Neuronal stem cell (in vitro differentiated cells): ENCODE results near the gene ACACB.
A peak's percentile ranks its signal among the peaks of the same experiment; 100 is the strongest.

Experiments
- DNase-seq: peaks from one replicate; pipeline ENCODE4 v3.0.0-alpha.2; 2013; ENCODE audit warnings: low spot score
- H2AFZ ChIP-seq: one replicate; pipeline ENCODE4 v1.6.1; 2013; ENCODE audit warnings: mild to moderate bottlenecking, low read length, inconsistent platforms
- H2AK5ac ChIP-seq: 2 replicates; pipeline ENCODE4 v1.6.1; 2013; ENCODE audit warnings: low read depth, mild to moderate bottlenecking, inconsistent platforms, low read length, moderate library complexity, mixed read lengths
- H2BK120ac ChIP-seq: 2 replicates; pipeline ENCODE4 v1.6.1; 2013; ENCODE audit warnings: low read depth, mild to moderate bottlenecking, inconsistent platforms, low read length, moderate library complexity, mixed read lengths
- H2BK12ac ChIP-seq: one replicate; pipeline ENCODE4 v1.6.1; 2013; ENCODE audit warnings: low read length, inconsistent platforms
- H2BK15ac ChIP-seq: 2 replicates; pipeline ENCODE4 v1.6.1; 2013; ENCODE audit warnings: mild to moderate bottlenecking, low read length, inconsistent platforms, mixed read lengths
- H2BK5ac ChIP-seq: one replicate; pipeline ENCODE4 v1.6.1; 2013; ENCODE audit warnings: inconsistent platforms, mild to moderate bottlenecking, low read length, moderate library complexity
- H3K14ac ChIP-seq: one replicate; pipeline ENCODE4 v1.6.1; 2013; ENCODE audit warnings: low read length, inconsistent platforms
- H3K18ac ChIP-seq: 2 replicates; pipeline ENCODE4 v1.6.1; 2013; ENCODE audit warnings: low read length, inconsistent platforms
- H3K23ac ChIP-seq: 2 replicates; pipeline ENCODE4 v1.6.1; 2013; ENCODE audit warnings: low read depth, mild to moderate bottlenecking, mixed read lengths, low read length, inconsistent platforms; ENCODE audit not compliant: poor library complexity
- H3K27ac ChIP-seq: replicated peaks from 3 replicates; pipeline ENCODE4 v1.5.1; 2013; ENCODE audit warnings: low read length, inconsistent platforms
- H3K27me3 ChIP-seq, 3 experiments: 2 replicates each; pipeline ENCODE4 v1.6.1; 2013; ENCODE audit warnings: low read length in 3 of 3, mild to moderate bottlenecking in 2 of 3, inconsistent platforms in 1 of 3, low read depth in 1 of 3, mixed read lengths in 1 of 3, moderate library complexity in 1 of 3; ENCODE audit not compliant: control insufficient read depth in 3 of 3, insufficient read depth in 3 of 3
- H3K36me3 ChIP-seq, 2 donors: replicated peaks in 1 of 2; 2 replicates each; pipeline ENCODE4 v1.6.1; 2013; ENCODE audit warnings: low read length in 2 of 2; ENCODE audit not compliant: control insufficient read depth in 2 of 2, insufficient read depth in 2 of 2
- H3K4ac ChIP-seq: 2 replicates; pipeline ENCODE4 v1.6.1; 2013; ENCODE audit warnings: inconsistent platforms, mild to moderate bottlenecking, low read length, moderate library complexity
- H3K4me1 ChIP-seq, 2 donors: 1 replicate in 1 of 2; 2 replicates in 1 of 2; pipeline ENCODE4 v1.6.1; 2013; ENCODE audit warnings: low read length in 2 of 2, low read depth in 1 of 2; ENCODE audit not compliant: control insufficient read depth in 2 of 2, insufficient read depth in 1 of 2
- H3K4me2 ChIP-seq: one replicate; pipeline ENCODE4 v1.6.1; 2013; ENCODE audit warnings: mild to moderate bottlenecking, low read length, inconsistent platforms; ENCODE audit not compliant: insufficient read depth, poor library complexity, severe bottlenecking
- H3K4me3 ChIP-seq, 2 donors: 2 replicates each; pipeline ENCODE4 v1.5.1; 2013; ENCODE audit warnings: low read length in 2 of 2, mild to moderate bottlenecking in 2 of 2, inconsistent platforms in 1 of 2, moderate library complexity in 1 of 2
- H3K79me1 ChIP-seq: one replicate; pipeline ENCODE4 v1.6.1; 2013; ENCODE audit warnings: low read depth, mild to moderate bottlenecking, inconsistent platforms, low read length, moderate library complexity
- H3K9ac ChIP-seq: one replicate; pipeline ENCODE4 v1.6.1; 2013; ENCODE audit warnings: mild to moderate bottlenecking, low read depth, low read length, inconsistent platforms; ENCODE audit not compliant: poor library complexity
- H3K9me3 ChIP-seq, 2 donors: replicated peaks in 1 of 2; 2 replicates each; pipeline versions ENCODE3 to v1.6.1; 2013; ENCODE audit warnings: low read length in 2 of 2, mild to moderate bottlenecking in 2 of 2, inconsistent platforms in 1 of 2, low read depth in 1 of 2, mixed read lengths in 1 of 2, moderate library complexity in 1 of 2; ENCODE audit not compliant: control insufficient read depth in 2 of 2, insufficient read depth in 1 of 2
- H4K8ac ChIP-seq: one replicate; pipeline ENCODE4 v1.6.1; 2013; ENCODE audit warnings: low read depth, mild to moderate bottlenecking, inconsistent platforms, low read length, moderate library complexity
- H4K91ac ChIP-seq: one replicate; pipeline ENCODE4 v1.6.1; 2013; ENCODE audit warnings: low read length, low read depth, mild to moderate bottlenecking, inconsistent platforms; ENCODE audit not compliant: poor library complexity
- WGBS, 2 donors: extraction: QIAGEN DNeasy Blood & Tissue Kit; methylation state at CpG; one replicate each; pipeline ENCODE4 v1.1.7; 2013; ENCODE audit warnings: missing lambda C conversion rate in 2 of 2, mixed read lengths in 1 of 2; ENCODE audit not compliant: insufficient read length in 2 of 2, insufficient replicate concordance in 1 of 2; ENCODE audit errors: extremely low coverage in 2 of 2; 5-methylcytosine and 5-hydroxymethylcytosine counted together

ACACB gene

GRCh38 chr12:109275173-109275572, 158.8 kb downstream of the ACACB start:
- Histone ChIP-seq H3K79me1 (no peaks in the 10 kb centered on the region), H3K14ac (no peak overlapping the region), H3K23ac (no peak overlapping the region), H2AK5ac (no peak overlapping the region), H3K4me1 (peaks cover 0 to 3% of the 10 kb centered on the region in 2 donors), H2BK12ac (no peak overlapping the region), H3K27me3 (peaks cover 0 to 15% (median 0%) of the 10 kb centered on the region in 3 experiments), H4K8ac (no peak overlapping the region), H3K9ac (no peak overlapping the region), H2AFZ (no peak overlapping the region), H3K36me3 (no peaks in the 10 kb centered on the region), H2BK15ac (no peak overlapping the region), H3K9me3 (peaks cover 2% of the 10 kb centered on the region in 2 donors), H3K27ac (no peak overlapping the region), H3K4me2 (no peak overlapping the region), H3K4me3 (no peak overlapping the region), H2BK120ac (no peak overlapping the region), H3K18ac (no peak overlapping the region), H3K4ac (no peak overlapping the region), H2BK5ac (no peak overlapping the region), H4K91ac (no peak overlapping the region)
- no CpG with 5 or more reads among the region's 4 CpGs for WGBS, 2 donors
- no peak for DNase-seq

DNA sequence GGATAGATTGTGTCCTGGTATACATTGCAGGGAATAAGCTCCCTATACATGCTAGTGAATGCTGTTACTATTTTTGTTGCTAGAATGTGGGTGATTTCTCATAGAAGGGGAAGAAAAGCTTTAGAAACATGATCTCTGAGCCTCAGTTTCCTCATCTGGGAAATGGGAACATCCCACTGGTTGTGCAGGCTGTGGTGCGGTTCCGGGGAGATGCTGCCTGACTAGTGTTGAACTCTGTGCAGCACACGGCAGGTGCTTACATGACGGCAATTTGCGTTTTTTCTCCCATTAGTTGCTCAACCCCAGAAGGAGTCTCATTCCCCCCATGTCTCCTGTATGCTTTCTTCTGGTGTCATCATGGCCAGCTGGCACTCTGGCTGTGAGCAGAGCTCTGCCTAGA, 159.8 kb downstream of the ACACB start:
- WGBS, 2 donors: no CpG with 5 or more reads among the region's 5 CpGs
- no peak for DNase-seq
- Histone ChIP-seq H3K79me1 (no peaks in the 10 kb centered on the region), H3K14ac (no peak overlapping the region), H3K23ac (no peak overlapping the region), H2AK5ac (no peak overlapping the region), H3K9ac (no peak overlapping the region), H3K4ac (no peak overlapping the region), H3K4me3 (no peak overlapping the region), H3K4me2 (no peak overlapping the region), H2BK5ac (no peak overlapping the region), H3K4me1 (peaks cover 0 to 3% of the 10 kb centered on the region in 2 donors), H2AFZ (no peak overlapping the region), H4K91ac (no peak overlapping the region), H2BK15ac (no peak overlapping the region), H3K27me3 (peaks cover 0 to 15% (median 0%) of the 10 kb centered on the region in 3 experiments), H2BK120ac (no peak overlapping the region), H3K27ac (no peak overlapping the region), H2BK12ac (no peak overlapping the region), H3K36me3 (no peaks in the 10 kb centered on the region), H3K9me3 (no peaks in the 10 kb centered on the region), H4K8ac (no peak overlapping the region), H3K18ac (no peak overlapping the region)

GRCh38 chr12:109277255-109277898, 161.0 kb downstream of the ACACB start:
- Histone ChIP-seq H3K36me3 (no peaks in the 10 kb centered on the region), H2AK5ac (no peak overlapping the region), H3K23ac (no peak overlapping the region), H3K18ac (no peak overlapping the region), H2BK12ac (no peak overlapping the region), H2BK15ac (peak overlapping the region; percentile 61), H3K14ac (no peak overlapping the region), H3K9ac (no peak overlapping the region), H3K4me2 (no peak overlapping the region), H2BK5ac (no peak overlapping the region), H3K4me1 (peaks cover 0 to 3% of the 10 kb centered on the region in 2 donors), H3K9me3 (no peaks in the 10 kb centered on the region), H4K8ac (no peak overlapping the region), H3K4ac (no peak overlapping the region), H3K4me3 (no peak overlapping the region), H3K27me3 (peaks cover 0 to 15% (median 0%) of the 10 kb centered on the region in 3 experiments), H2AFZ (no peak overlapping the region), H2BK120ac (no peak overlapping the region), H3K27ac (no peak overlapping the region), H3K79me1 (no peaks in the 10 kb centered on the region), H4K91ac (no peak overlapping the region)
- no peak for DNase-seq
- WGBS, 2 donors: no CpG with 5 or more reads among the region's 8 CpGs

- Histone ChIP-seq H2BK15ac (no peak overlapping the region), H3K9me3 (no peaks in the 10 kb centered on the region), H4K8ac (no peak overlapping the region), H3K4me3 (no peak overlapping the region), H3K4me1 (peaks cover 0 to 3% of the 10 kb centered on the region in 2 donors), H3K14ac (no peak overlapping the region), H2AK5ac (no peak overlapping the region), H2BK5ac (no peak overlapping the region), H3K4me2 (no peak overlapping the region), H3K4ac (no peak overlapping the region), H2BK120ac (no peak overlapping the region), H4K91ac (no peak overlapping the region), H3K9ac (no peak overlapping the region), H3K18ac (no peak overlapping the region), H2BK12ac (no peak overlapping the region), H2AFZ (peak overlapping the region; percentile 8), H3K79me1 (no peaks in the 10 kb centered on the region), H3K27ac (no peak overlapping the region), H3K27me3 (peaks cover 0 to 12% (median 0%) of the 10 kb centered on the region in 3 experiments), H3K36me3 (no peaks in the 10 kb centered on the region), H3K23ac (no peak overlapping the region)
- WGBS, 2 donors: no CpG with 5 or more reads among the region's 15 CpGs
- no peak for DNase-seq
These were observed 161.7 kb downstream of the ACACB start for GRCh38 chr12:109277899-109278762.
